ENCODE measurements around the gene PAX5.

- TF ChIP-seq CTCF (IDR thresholded peaks at IDR 0.05): no peak
- TF ChIP-seq POLR2A (IDR thresholded peaks at IDR 0.05): no peak
These were observed 94.9 kb downstream of the PAX5 start for GRCh38 chr9:36939214-36939613.
